Endodermal cell (in vitro differentiated cells): Measurements from ENCODE around the gene CORO2B. TPM values are rescaled to one million over a fixed set of nuclear protein-coding genes. Genes with fewer than 3 reads are reported as not detected.

Source experiments
- DNase-seq: peaks from one replicate; pipeline ENCODE4 v3.0.0-alpha.2; 2017
- H3K27ac ChIP-seq: 2 replicates; pipeline ENCODE4 v1.5.1; 2013; ENCODE audit warnings: mild to moderate bottlenecking, low read depth, low read length, moderate library complexity
- H3K27me3 ChIP-seq: 2 replicates; pipeline ENCODE4 v1.6.1; 2013; ENCODE audit warnings: mild to moderate bottlenecking, low read length, moderate library complexity; ENCODE audit not compliant: insufficient read depth, control insufficient read depth, poor library complexity, severe bottlenecking
- H3K36me3 ChIP-seq: 2 replicates; pipeline ENCODE4 v1.7.0; 2013; ENCODE audit warnings: mild to moderate bottlenecking, low read length, moderate library complexity; ENCODE audit not compliant: control insufficient read depth, insufficient read depth
- H3K4me1 ChIP-seq: one replicate; pipeline ENCODE4 v1.7.0; 2013; ENCODE audit warnings: low read length; ENCODE audit not compliant: control insufficient read depth, insufficient read depth
- H3K4me3 ChIP-seq: 2 replicates; pipeline ENCODE4 v1.5.1; 2013; ENCODE audit warnings: mild to moderate bottlenecking, low read length, moderate library complexity
- H3K9ac ChIP-seq: 2 replicates; pipeline ENCODE4 v1.6.1; 2013; ENCODE audit warnings: mild to moderate bottlenecking, low read length, moderate library complexity; ENCODE audit not compliant: poor library complexity, severe bottlenecking; ENCODE audit errors: extremely low read depth
- H3K9me3 ChIP-seq: 2 replicates; pipeline ENCODE4 v1.6.1; 2013; ENCODE audit warnings: mild to moderate bottlenecking, low read length, moderate library complexity; ENCODE audit not compliant: control insufficient read depth
- H3K27ac Mint-ChIP-seq: 2 replicates; pipeline ENCODE4 v1.8.0; 2020; ENCODE audit warnings: mixed read lengths
- H3K27me3 Mint-ChIP-seq: 2 replicates; pipeline ENCODE4 v1.8.0; 2021; ENCODE audit warnings: mild to moderate bottlenecking, mixed read lengths; ENCODE audit not compliant: insufficient read depth
- H3K36me3 Mint-ChIP-seq: 2 replicates; pipeline ENCODE4 v1.8.0; 2020; ENCODE audit warnings: low read depth, mixed read lengths
- H3K4me1 Mint-ChIP-seq: 2 replicates; pipeline ENCODE4 v1.8.0; 2020; ENCODE audit warnings: mixed read lengths
- H3K4me3 Mint-ChIP-seq: 2 replicates; pipeline ENCODE4 v1.8.0; 2020; ENCODE audit warnings: mild to moderate bottlenecking, moderate library complexity, mixed read lengths
- H3K9me3 Mint-ChIP-seq: 2 replicates; pipeline ENCODE4 v1.8.0; 2020; ENCODE audit warnings: mild to moderate bottlenecking, mixed read lengths
- WGBS, 2 experiments: methylation state at CpG; one replicate each; pipeline versions ENCODE4 v1.1.5 to v1.1.7; 2013; ENCODE audit warnings: missing lambda C conversion rate in 2 of 2, mixed read lengths in 1 of 2; ENCODE audit not compliant: insufficient coverage in 1 of 2, insufficient read length in 1 of 2; 5-methylcytosine and 5-hydroxymethylcytosine counted together
- total RNA-seq, 2 donors: library from RNA; stranded (reverse); fragmentation: NEBNext Ultra II Directional in 1 of 2; extraction: Animal tissue kit (Norgen Biotek cat#: 25700) in 1 of 2; gene quantifications; 2 replicates in 1 of 2; 3 replicates in 1 of 2; pipeline ENCODE4 v1.2.1, GENCODE V29; 2021
- TF ChIP-seq, protein P1 (sequence below): fragments of 200-600 bp; sonication (generic); conservative IDR thresholded peaks from 2 replicates; pipeline ENCODE4 v1.5.0; 2021; ENCODE audit warnings: antibody characterized with exemption, mild to moderate bottlenecking

CORO2B gene
- total RNA-seq, 2 donors from 2014 or later, result 1.1 to 1.2 TPM

DNA sequence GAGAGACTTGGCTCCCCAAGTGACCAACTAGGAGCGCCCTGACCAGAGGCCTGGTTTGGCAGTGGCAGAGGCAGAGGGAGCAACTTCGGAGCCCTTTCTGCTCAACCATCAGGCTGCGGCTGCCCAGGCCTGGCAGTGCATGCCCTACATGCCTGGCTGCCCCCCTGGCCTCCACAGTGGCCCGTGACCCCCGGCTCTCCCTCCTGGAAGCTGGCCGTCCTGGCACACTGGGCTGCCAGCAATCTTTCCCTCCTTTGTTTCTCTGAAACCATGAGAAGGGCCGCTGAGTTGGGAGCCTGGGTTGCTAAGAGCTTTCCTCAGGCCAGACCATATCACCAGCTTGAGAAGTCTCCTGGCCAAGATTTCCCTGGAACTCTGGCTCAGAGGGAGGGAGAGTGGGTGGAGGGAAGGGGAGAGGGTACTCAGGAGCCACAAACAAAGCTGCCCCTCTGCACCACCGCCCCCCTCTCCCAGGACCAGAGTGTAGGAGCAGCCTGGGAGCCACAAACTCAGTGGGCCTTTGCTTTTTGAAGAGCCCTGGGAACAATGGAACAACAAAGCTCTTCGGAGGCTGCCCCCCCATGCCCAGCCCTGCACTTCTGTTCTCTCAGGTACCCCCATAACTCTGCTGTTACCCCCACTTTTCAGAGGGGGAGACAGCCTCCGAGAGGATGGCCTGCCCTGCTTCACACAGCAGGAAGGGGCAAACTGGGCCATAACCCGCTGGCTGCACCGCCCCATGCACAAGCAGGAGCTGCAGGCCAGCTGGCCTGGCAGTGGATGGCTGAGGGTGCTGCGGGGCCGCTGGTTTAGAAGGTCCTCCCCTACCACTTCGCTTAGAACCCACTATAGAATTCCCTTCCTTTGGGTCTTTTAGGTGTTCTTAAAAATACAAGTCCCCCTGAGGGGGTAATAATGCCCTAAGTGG lies 11.3 kb downstream of the CORO2B start:
- TF ChIP-seq, protein P1, sequence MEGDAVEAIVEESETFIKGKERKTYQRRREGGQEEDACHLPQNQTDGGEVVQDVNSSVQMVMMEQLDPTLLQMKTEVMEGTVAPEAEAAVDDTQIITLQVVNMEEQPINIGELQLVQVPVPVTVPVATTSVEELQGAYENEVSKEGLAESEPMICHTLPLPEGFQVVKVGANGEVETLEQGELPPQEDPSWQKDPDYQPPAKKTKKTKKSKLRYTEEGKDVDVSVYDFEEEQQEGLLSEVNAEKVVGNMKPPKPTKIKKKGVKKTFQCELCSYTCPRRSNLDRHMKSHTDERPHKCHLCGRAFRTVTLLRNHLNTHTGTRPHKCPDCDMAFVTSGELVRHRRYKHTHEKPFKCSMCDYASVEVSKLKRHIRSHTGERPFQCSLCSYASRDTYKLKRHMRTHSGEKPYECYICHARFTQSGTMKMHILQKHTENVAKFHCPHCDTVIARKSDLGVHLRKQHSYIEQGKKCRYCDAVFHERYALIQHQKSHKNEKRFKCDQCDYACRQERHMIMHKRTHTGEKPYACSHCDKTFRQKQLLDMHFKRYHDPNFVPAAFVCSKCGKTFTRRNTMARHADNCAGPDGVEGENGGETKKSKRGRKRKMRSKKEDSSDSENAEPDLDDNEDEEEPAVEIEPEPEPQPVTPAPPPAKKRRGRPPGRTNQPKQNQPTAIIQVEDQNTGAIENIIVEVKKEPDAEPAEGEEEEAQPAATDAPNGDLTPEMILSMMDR, result no peak
- H3K36me3 ChIP-seq, result no peaks in the 10 kb centered on the region
- no peak overlapping the region for H3K9ac ChIP-seq
- no peaks in the 10 kb centered on the region for H3K36me3 Mint-ChIP-seq
- no peak overlapping the region for H3K27ac Mint-ChIP-seq
- WGBS, 2 experiments, result 84 to 88% methylated on average over 8 to 15 of the region's 15 CpGs
- H3K4me3 ChIP-seq, result no peak overlapping the region
- peaks cover 18% of the 10 kb centered on the region for H3K4me1 ChIP-seq
- no peaks in the 10 kb centered on the region for H3K9me3 ChIP-seq
- H3K27me3 ChIP-seq, result no peaks in the 10 kb centered on the region
- peak overlapping the region; percentile 51 for H3K27ac ChIP-seq
- DNase-seq, result no peak
- H3K27me3 Mint-ChIP-seq, result peaks cover 7% of the 10 kb centered on the region
- H3K9me3 Mint-ChIP-seq, result no peaks in the 10 kb centered on the region
- H3K4me3 Mint-ChIP-seq, result no peak overlapping the region
- peaks cover 8% of the 10 kb centered on the region for H3K4me1 Mint-ChIP-seq

DNA sequence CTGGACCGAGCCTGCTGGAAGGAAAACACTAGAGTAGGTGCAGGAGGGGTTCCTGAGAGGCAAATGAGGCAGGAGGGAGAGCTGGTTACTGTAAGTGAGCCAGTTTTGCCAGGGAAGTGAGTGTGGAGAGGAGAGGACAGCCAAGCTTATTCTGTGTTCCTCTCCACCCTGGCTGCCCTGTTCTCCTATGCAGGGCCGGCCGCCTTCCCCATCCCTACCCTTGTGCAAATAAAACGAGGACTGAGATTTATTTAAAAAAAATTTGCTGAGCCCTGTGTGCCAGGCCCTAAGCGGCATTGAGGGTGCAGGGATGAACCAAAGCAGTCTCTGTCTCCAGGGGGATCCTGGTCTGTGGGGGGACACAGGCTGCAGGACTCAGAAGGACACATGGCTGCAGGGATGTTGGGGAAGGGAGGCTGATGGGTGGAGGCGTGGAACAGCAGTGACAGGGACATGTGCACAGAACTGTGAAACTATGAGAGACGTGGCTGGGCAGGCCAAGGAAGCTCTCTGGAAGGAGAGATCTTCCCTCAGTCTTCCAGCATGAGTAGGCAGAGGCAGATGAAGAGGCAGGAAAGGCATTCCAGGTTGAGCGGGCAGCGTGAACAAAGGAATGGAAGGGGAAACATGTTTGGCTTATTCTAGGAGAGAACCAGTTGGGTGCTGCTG lies 12.1 kb downstream of the CORO2B start:
- WGBS, 2 experiments, result 92 to 100% methylated on average over 3 to 9 of the region's 9 CpGs
- Mint-ChIP-seq H3K27me3 (peaks cover 7% of the 10 kb centered on the region), H3K27ac (no peak overlapping the region)

DNA sequence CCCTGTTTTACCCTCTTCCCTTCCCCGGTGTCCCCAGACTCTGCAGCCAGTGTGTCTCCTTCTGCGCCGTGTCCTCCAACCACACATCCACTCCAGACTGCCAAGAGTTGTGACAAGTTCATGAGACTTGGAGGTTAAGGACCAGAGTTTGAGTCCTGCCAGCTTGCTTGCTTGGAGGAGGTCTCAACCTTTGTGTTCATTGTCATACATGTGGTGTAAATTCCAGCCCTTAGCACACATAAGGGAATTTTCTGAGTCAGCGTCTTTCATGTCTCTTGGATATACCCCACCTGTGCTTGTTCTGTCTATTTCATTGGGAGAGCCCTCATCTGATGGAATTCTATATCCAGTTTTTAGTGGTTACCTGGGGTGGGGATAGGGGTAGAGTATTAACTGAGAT lies 13.3 kb downstream of the CORO2B start:
- TF ChIP-seq, protein P1, result no peak
- H3K36me3 ChIP-seq, result no peaks in the 10 kb centered on the region
- Mint-ChIP-seq H3K4me3 (no peak overlapping the region), H3K36me3 (no peaks in the 10 kb centered on the region), H3K4me1 (peaks cover 15% of the 10 kb centered on the region), H3K27ac (no peak overlapping the region), H3K27me3 (peaks cover 7% of the 10 kb centered on the region), H3K9me3 (no peaks in the 10 kb centered on the region)
- H3K4me3 ChIP-seq, result no peak overlapping the region
- H3K27ac ChIP-seq, result no peak overlapping the region
- H3K4me1 ChIP-seq, result peaks cover 18% of the 10 kb centered on the region
- no peaks in the 10 kb centered on the region for H3K27me3 ChIP-seq
- H3K9me3 ChIP-seq, result no peaks in the 10 kb centered on the region
- H3K9ac ChIP-seq, result no peak overlapping the region
- DNase-seq, result no peak
- WGBS, 2 experiments, result 91% methylated on average over 4 of the region's 4 CpGs; no CpG with 5 or more reads in 1 of the 2 experiments

More for the DNA sequence above, 12.1 kb downstream of the CORO2B start:
- no peak overlapping the region for H3K27ac ChIP-seq
- peaks cover 18% of the 10 kb centered on the region for H3K4me1 ChIP-seq
- no peak overlapping the region for H3K4me3 ChIP-seq
- H3K36me3 Mint-ChIP-seq, result no peaks in the 10 kb centered on the region
- peaks cover 13% of the 10 kb centered on the region for H3K4me1 Mint-ChIP-seq
- H3K9ac ChIP-seq, result no peak overlapping the region
- DNase-seq, result no peak
- H3K9me3 Mint-ChIP-seq, result no peaks in the 10 kb centered on the region
- TF ChIP-seq, protein P1, result no peak
- no peak overlapping the region for H3K4me3 Mint-ChIP-seq
- H3K9me3 ChIP-seq, result no peaks in the 10 kb centered on the region
- no peaks in the 10 kb centered on the region for H3K36me3 ChIP-seq
- H3K27me3 ChIP-seq, result no peaks in the 10 kb centered on the region
